ENCODE data around the gene ELMO1. TPM values are rescaled to one million over a fixed set of nuclear protein-coding genes. Genes with fewer than 3 reads are reported as not detected.

ELMO1 gene
- total RNA-seq, 2 experiments from 2014 or later = 72.8 to 75.3 TPM

DNA sequence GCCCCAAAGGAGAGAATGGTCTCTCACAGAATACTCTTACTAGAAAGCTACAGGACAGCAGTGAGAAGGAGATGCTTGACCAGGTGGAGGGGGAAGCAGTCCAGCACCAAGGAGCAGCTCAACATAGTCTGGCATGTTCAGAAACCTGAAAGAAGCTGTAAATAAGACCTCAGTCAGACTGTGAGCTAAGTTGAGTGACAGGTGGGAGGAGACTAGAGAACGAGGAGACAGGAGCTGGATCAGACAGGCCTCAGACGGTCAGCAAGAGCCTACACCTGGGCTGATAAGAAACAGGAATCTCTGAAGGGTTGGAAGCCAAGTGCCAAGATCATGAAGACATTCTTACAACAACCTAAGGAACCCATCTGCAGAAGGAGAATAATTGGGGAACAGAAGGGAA, 54.5 kb downstream of the ELMO1 start:
- ATAC-seq = no peak
- no peaks in the 10 kb centered on the region for H3K9me3 Mint-ChIP-seq
- DNase-seq = no peak
- CTCF ChIA-PET = no interaction called here
- POLR2A ChIA-PET = interaction anchor here (0.6 to 1.3 kb wide), 2 partner anchors 13 to 89 kb away, joined by 3 read pairs; no protein-coding TSS in a partner anchor
- TF ChIP-seq, protein P1, sequence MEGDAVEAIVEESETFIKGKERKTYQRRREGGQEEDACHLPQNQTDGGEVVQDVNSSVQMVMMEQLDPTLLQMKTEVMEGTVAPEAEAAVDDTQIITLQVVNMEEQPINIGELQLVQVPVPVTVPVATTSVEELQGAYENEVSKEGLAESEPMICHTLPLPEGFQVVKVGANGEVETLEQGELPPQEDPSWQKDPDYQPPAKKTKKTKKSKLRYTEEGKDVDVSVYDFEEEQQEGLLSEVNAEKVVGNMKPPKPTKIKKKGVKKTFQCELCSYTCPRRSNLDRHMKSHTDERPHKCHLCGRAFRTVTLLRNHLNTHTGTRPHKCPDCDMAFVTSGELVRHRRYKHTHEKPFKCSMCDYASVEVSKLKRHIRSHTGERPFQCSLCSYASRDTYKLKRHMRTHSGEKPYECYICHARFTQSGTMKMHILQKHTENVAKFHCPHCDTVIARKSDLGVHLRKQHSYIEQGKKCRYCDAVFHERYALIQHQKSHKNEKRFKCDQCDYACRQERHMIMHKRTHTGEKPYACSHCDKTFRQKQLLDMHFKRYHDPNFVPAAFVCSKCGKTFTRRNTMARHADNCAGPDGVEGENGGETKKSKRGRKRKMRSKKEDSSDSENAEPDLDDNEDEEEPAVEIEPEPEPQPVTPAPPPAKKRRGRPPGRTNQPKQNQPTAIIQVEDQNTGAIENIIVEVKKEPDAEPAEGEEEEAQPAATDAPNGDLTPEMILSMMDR (IDR thresholded peaks at IDR 0.05) = no peak
- H3K27me3 Mint-ChIP-seq = no peaks in the 10 kb centered on the region
- H3K4me3 Mint-ChIP-seq = no peak overlapping the region
- H3K36me3 Mint-ChIP-seq (ENCODE audit: low read depth) = no peaks in the 10 kb centered on the region
- peaks cover 43% of the 10 kb centered on the region for H3K4me1 Mint-ChIP-seq (ENCODE audit: low read depth)
- intact Hi-C loops (cut with micrococcal nuclease) = no loop called here
- H3K27ac Mint-ChIP-seq = no peak overlapping the region

DNA sequence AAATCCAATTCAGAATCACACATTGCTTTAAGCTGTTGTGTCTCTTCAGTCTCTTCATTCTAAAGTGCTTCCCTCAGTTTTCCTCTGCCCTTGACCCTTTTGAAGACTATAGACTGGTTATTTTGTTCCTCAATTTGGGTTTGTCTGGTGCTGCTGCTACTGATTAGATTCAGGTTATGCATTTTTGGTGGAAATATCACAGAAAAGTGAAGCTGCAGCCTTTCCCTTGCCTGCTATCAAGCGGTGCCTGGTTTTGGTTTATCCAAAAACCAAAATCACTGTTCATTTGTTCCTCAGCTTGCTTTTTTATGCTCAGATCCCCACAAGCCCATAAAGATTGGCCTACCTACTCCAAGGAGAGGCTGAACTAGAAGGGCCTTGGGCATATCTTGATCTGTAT, 55.2 kb downstream of the ELMO1 start:
- no peak overlapping the region for H3K4me3 Mint-ChIP-seq
- peaks cover 43% of the 10 kb centered on the region for H3K4me1 Mint-ChIP-seq (ENCODE audit: low read depth)
- intact Hi-C loops (cut with micrococcal nuclease) = no loop called here
- ChIA-PET POLR2A (interaction anchor here (1.3 kb wide), 1 partner anchor 13 kb away, joined by 3 read pairs; no protein-coding TSS in a partner anchor), CTCF (no interaction called here)
- H3K27ac Mint-ChIP-seq = no peak overlapping the region
- TF ChIP-seq, protein P1 (IDR thresholded peaks at IDR 0.05) = no peak
- ATAC-seq (no peak), DNase-seq (no peak)
- no peaks in the 10 kb centered on the region for H3K36me3 Mint-ChIP-seq (ENCODE audit: low read depth)
- no peaks in the 10 kb centered on the region for H3K9me3 Mint-ChIP-seq
- no peaks in the 10 kb centered on the region for H3K27me3 Mint-ChIP-seq

GRCh38 chr7:37392673-37393017, 56.0 kb downstream of the ELMO1 start:
- Mint-ChIP-seq H3K9me3 (no peaks in the 10 kb centered on the region), H3K36me3 (ENCODE audit: low read depth) (no peaks in the 10 kb centered on the region), H3K27ac (no peak overlapping the region), H3K27me3 (no peaks in the 10 kb centered on the region), H3K4me1 (ENCODE audit: low read depth) (peaks cover 44% of the 10 kb centered on the region), H3K4me3 (no peak overlapping the region)
- ATAC-seq (no peak), DNase-seq (no peak)
- TF ChIP-seq, protein P1 (IDR thresholded peaks at IDR 0.05) = no peak
- CTCF ChIA-PET = no interaction called here
- POLR2A ChIA-PET = no interaction called here
- intact Hi-C loops (cut with micrococcal nuclease) = no loop called here

GRCh38 chr7:37391791-37392672, 56.6 kb downstream of the ELMO1 start:
- H3K27ac Mint-ChIP-seq = no peak overlapping the region
- POLR2A ChIA-PET = no interaction called here
- H3K9me3 Mint-ChIP-seq = no peaks in the 10 kb centered on the region
- TF ChIP-seq, protein P1 (IDR thresholded peaks at IDR 0.05) = no peak
- H3K4me3 Mint-ChIP-seq = no peak overlapping the region
- CTCF ChIA-PET = no interaction called here
- H3K4me1 Mint-ChIP-seq (ENCODE audit: low read depth) = peaks cover 43% of the 10 kb centered on the region
- H3K27me3 Mint-ChIP-seq = no peaks in the 10 kb centered on the region
- DNase-seq (no peak), ATAC-seq (no peak)
- intact Hi-C loops (cut with micrococcal nuclease) = no loop called here
- no peaks in the 10 kb centered on the region for H3K36me3 Mint-ChIP-seq (ENCODE audit: low read depth)

GRCh38 chr7:37390114-37390513, 58.5 kb downstream of the ELMO1 start:
- peaks cover 42% of the 10 kb centered on the region for H3K4me1 Mint-ChIP-seq (ENCODE audit: low read depth)
- ChIA-PET CTCF (no interaction called here), POLR2A (no interaction called here)
- ATAC-seq (no peak), DNase-seq (no peak)
- H3K36me3 Mint-ChIP-seq (ENCODE audit: low read depth) = peaks cover 2% of the 10 kb centered on the region
- H3K4me3 Mint-ChIP-seq = no peak overlapping the region
- no peak overlapping the region for H3K27ac Mint-ChIP-seq
- intact Hi-C loops (cut with micrococcal nuclease) = no loop called here
- TF ChIP-seq, protein P1 (IDR thresholded peaks at IDR 0.05) = no peak
- H3K27me3 Mint-ChIP-seq = no peaks in the 10 kb centered on the region
- no peaks in the 10 kb centered on the region for H3K9me3 Mint-ChIP-seq
